Measurements from ENCODE around the gene RRP1B.

Gene RRP1B

GRCh38 chr21:43744725-43745124, 85.4 kb downstream of the RRP1B start:
- no peak for DNase-seq (ENCODE audit: low spot score)
